ENCODE measurements around the gene PHTF1. TPM values are rescaled to one million over a fixed set of nuclear protein-coding genes. Genes with fewer than 3 reads are reported as not detected.

The PHTF1 gene
- total and polyA plus RNA-seq, 8 donors: 4.6 to 12.9 (median 6.3) TPM

GRCh38 chr1:113804421-113805255, 45.4 kb upstream of the PHTF1 start:
- no peak for TF ChIP-seq CTCF (IDR thresholded peaks at IDR 0.05)
- 32% methylated on average over 8 of the region's 8 CpGs for WGBS, 2 donors

GRCh38 chr1:113802367-113803007, 43.2 kb upstream of the PHTF1 start:
- Histone ChIP-seq H3K4me3 (no peak overlapping the region), H3K4me1 (peaks cover 23 to 62% (median 49%) of the 10 kb centered on the region in 3 donors), H3K27me3 (no peaks in the 10 kb centered on the region), H3K9me3 (no peaks in the 10 kb centered on the region), H3K36me3 (no peaks in the 10 kb centered on the region), H3K27ac (peak overlapping the region in 1 of 4 donors; percentile 84)
- no peak for ATAC-seq
- WGBS, 2 donors: 93 to 94% methylated on average over 3 of the region's 3 CpGs
- no peak for FAIRE-seq
- no peak for DNase-seq
- intact Hi-C loops (cut with DNase I): no loop called here
- no peak for TF ChIP-seq CTCF (IDR thresholded peaks at IDR 0.05)

More at GRCh38 chr1:113804421-113805255, 45.4 kb upstream of the PHTF1 start:
- DNase-seq (peak in 1 of 6 donors; percentile 34), FAIRE-seq (peak; percentile 37), ATAC-seq (peak; percentile 90 to 94 (median 92))
- peak overlapping the region; percentile 49 to 84 (median 69) for H3K27ac ChIP-seq
- H3K36me3 ChIP-seq: no peaks in the 10 kb centered on the region
- peak overlapping the region in 1 of 4 donors; percentile 5 for H3K4me3 ChIP-seq
- peaks cover 18 to 63% (median 60%) of the 10 kb centered on the region in 3 donors for H3K4me1 ChIP-seq
- intact Hi-C loops (cut with DNase I): no loop called here
- H3K27me3 ChIP-seq: no peaks in the 10 kb centered on the region
- no peaks in the 10 kb centered on the region for H3K9me3 ChIP-seq

GRCh38 chr1:113800487-113800886, 41.2 kb upstream of the PHTF1 start:
- peaks cover 23 to 57% (median 45%) of the 10 kb centered on the region in 3 donors for H3K4me1 ChIP-seq
- 64 to 66% methylated on average over 3 of the region's 3 CpGs for WGBS, 2 donors

GRCh38 chr1:113797472-113797871, 38.2 kb upstream of the PHTF1 start:
- FAIRE-seq: no peak
- Histone ChIP-seq H3K36me3 (peaks cover 0 to 9% (median 0%) of the 10 kb centered on the region in 3 donors), H3K4me3 (no peak overlapping the region), H3K9me3 (no peaks in the 10 kb centered on the region), H3K27ac (no peak overlapping the region), H3K4me1 (peaks cover 40 to 55% (median 42%) of the 10 kb centered on the region in 3 donors), H3K27me3 (no peaks in the 10 kb centered on the region)
- intact Hi-C loops (cut with DNase I): no loop called here
- DNase-seq: no peak
- WGBS, 2 donors: 67 to 78% methylated on average over 4 of the region's 4 CpGs
- ATAC-seq: no peak
- no peak for TF ChIP-seq CTCF (IDR thresholded peaks at IDR 0.05)

More at GRCh38 chr1:113800487-113800886, 41.2 kb upstream of the PHTF1 start:
- H3K4me3 ChIP-seq: no peak overlapping the region
- DNase-seq (no peak), ATAC-seq (no peak), FAIRE-seq (no peak)
- H3K9me3 ChIP-seq: no peaks in the 10 kb centered on the region
- no peaks in the 10 kb centered on the region for H3K27me3 ChIP-seq
- peaks cover 0 to 9% (median 0%) of the 10 kb centered on the region in 3 donors for H3K36me3 ChIP-seq
- intact Hi-C loops (cut with DNase I): no loop called here
- no peak overlapping the region for H3K27ac ChIP-seq
- no peak for TF ChIP-seq CTCF (IDR thresholded peaks at IDR 0.05)
